HL-60 (cell line): ENCODE results near the gene MRPL33.
A peak's percentile ranks its signal among the peaks of the same experiment; 100 is the strongest.

Experiments
- DNase-seq, 2 experiments: peaks; one replicate each; pipeline ENCODE4 v3.0.0-alpha.2; 2010 to 2020; ENCODE audit warnings: low read depth in 1 of 2, low spot score in 1 of 2
- H3K27ac ChIP-seq: fragments of 250-450 bp; sonication (Bioruptor Pico); replicated peaks from 2 replicates; pipeline ENCODE4 v1.5.1; 2020; ENCODE audit warnings: mild to moderate bottlenecking, moderate library complexity
- H3K27me3 ChIP-seq: fragments of 250-450 bp; sonication (Bioruptor Pico); 2 replicates; pipeline ENCODE4 v1.5.1; 2021; ENCODE audit warnings: mild to moderate bottlenecking, moderate library complexity; ENCODE audit not compliant: insufficient read depth, poor library complexity, severe bottlenecking
- H3K4me3 ChIP-seq: replicated peaks from 2 replicates; pipeline ENCODE4 v1.5.1; 2011; ENCODE audit warnings: mild to moderate bottlenecking, control low read depth, low read length; ENCODE audit not compliant: insufficient read depth
- CTCF ChIP-seq: IDR thresholded peaks from one replicate; pipeline ENCODE4 v1.5.1; 2011; ENCODE audit warnings: low read length, control low read depth, inconsistent platforms; ENCODE audit not compliant: insufficient read depth
- GABPA ChIP-seq: IDR thresholded peaks from 2 replicates; pipeline ENCODE4 v1.6.1; 2012; ENCODE audit warnings: low read depth
- POLR2AphosphoS5 ChIP-seq: IDR thresholded peaks from 2 replicates; pipeline ENCODE4 v1.6.1; 2012; ENCODE audit warnings: low read depth
- REST ChIP-seq: IDR thresholded peaks from 2 replicates; pipeline ENCODE4 v1.6.1; 2012; ENCODE audit warnings: low read depth; ENCODE audit not compliant: insufficient replicate concordance
- SPI1 ChIP-seq: IDR thresholded peaks from 2 replicates; pipeline ENCODE4 v1.6.1; 2012; ENCODE audit warnings: low read depth, mild to moderate bottlenecking, borderline replicate concordance

The MRPL33 gene

GRCh38 chr2:27808984-27809383 is 37.5 kb downstream of the MRPL33 start:
- TF ChIP-seq REST, result no peak
- H3K27me3 ChIP-seq, result no peaks in the 10 kb centered on the region
- no peak for DNase-seq
- no peak overlapping the region for H3K4me3 ChIP-seq
- peak overlapping the region; percentile 68 for H3K27ac ChIP-seq

- Histone ChIP-seq H3K27ac (peak overlapping the region; percentile 68), H3K4me3 (no peak overlapping the region), H3K27me3 (no peaks in the 10 kb centered on the region)
- TF ChIP-seq POLR2AphosphoS5, result no peak
- TF ChIP-seq SPI1, result peak; percentile 32; the same call in 1 of the 2 replicates
- peak; percentile 53 to 96 for DNase-seq
Observed at GRCh38 chr2:27809761-27810241, 38.3 kb downstream of the MRPL33 start.

GRCh38 chr2:27810455-27810854 is 38.9 kb downstream of the MRPL33 start:
- TF ChIP-seq CTCF, result no peak
- peak; percentile 15; the same call in 1 of the 2 replicates for TF ChIP-seq SPI1
- Histone ChIP-seq H3K27me3 (no peaks in the 10 kb centered on the region), H3K27ac (peak overlapping the region; percentile 68), H3K4me3 (no peak overlapping the region)
- DNase-seq, result no peak

GRCh38 chr2:27811768-27812167 is 40.2 kb downstream of the MRPL33 start:
- no peaks in the 10 kb centered on the region for H3K27me3 ChIP-seq
- no peak for TF ChIP-seq CTCF
- no peak for TF ChIP-seq GABPA
- TF ChIP-seq SPI1, result no peak
- no peak for TF ChIP-seq POLR2AphosphoS5
- TF ChIP-seq REST, result no peak
- H3K27ac ChIP-seq, result peak overlapping the region; percentile 68; the same call in 1 of the 2 replicates
- DNase-seq, result no peak
- H3K4me3 ChIP-seq, result no peak overlapping the region

GRCh38 chr2:27814758-27815157 is 43.2 kb downstream of the MRPL33 start:
- Histone ChIP-seq H3K27me3 (no peaks in the 10 kb centered on the region), H3K27ac (no peak overlapping the region), H3K4me3 (no peak overlapping the region)
- no peak for DNase-seq
- TF ChIP-seq REST, result no peak
- TF ChIP-seq CTCF, result no peak
- no peak for TF ChIP-seq SPI1
- TF ChIP-seq POLR2AphosphoS5, result no peak
- no peak for TF ChIP-seq GABPA
